ENCODE measurements around the gene CDH23. TPM values are rescaled to one million over a fixed set of nuclear protein-coding genes. Genes with fewer than 3 reads are reported as not detected.

CDH23 gene
- total RNA-seq, 1 experiment from 2014 or later, result 0.03 TPM

DNA sequence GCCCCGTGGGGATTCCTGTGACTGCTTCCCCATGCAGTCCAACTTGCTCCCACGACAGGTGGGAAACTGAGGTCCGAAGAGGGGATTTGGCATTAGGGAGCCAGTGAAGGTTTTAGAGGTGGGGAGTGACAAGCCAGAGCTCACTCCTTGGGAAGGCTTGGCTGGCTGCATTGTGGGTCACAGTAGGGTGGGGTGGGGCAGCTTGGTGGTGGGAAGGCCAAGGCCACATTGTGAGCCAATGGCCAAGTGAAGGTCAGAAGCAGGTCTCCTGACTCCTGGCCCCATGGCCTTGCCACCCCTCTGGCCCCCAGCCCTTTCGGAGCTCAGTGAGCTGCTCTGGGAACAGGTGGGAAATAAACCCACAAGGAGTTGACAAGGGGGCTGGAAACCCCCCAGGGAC lies 320.3 kb downstream of the CDH23 start:
- in situ Hi-C loops (cut with HindIII; ENCODE audit: low pct_unique_long_range_greater_than_20kb, low sequenced_read_pairs), result no loop called here
- DNase-seq (ENCODE audit: low read depth), result no peak

DNA sequence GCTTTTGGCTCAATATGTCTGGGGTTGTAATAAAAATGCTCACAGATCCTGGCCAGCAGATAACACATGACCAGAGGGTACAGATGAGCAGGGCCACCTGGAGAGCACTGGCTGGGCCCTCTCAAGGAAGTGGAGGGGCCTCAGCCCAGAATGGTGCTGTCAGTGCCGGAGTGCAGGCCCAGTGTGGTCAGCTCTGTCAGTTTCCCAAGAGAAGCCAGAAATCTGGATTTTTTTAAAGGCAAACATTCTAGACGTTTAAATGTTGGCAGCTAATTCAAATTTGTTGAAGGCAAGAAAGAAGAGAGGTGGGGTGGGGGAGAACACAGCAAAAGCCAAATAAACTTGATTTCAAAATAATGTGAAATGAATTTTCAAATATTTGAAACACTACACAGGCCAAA lies 320.8 kb downstream of the CDH23 start:
- in situ Hi-C loops (cut with HindIII; ENCODE audit: low pct_unique_long_range_greater_than_20kb, low sequenced_read_pairs), result no loop called here

DNA sequence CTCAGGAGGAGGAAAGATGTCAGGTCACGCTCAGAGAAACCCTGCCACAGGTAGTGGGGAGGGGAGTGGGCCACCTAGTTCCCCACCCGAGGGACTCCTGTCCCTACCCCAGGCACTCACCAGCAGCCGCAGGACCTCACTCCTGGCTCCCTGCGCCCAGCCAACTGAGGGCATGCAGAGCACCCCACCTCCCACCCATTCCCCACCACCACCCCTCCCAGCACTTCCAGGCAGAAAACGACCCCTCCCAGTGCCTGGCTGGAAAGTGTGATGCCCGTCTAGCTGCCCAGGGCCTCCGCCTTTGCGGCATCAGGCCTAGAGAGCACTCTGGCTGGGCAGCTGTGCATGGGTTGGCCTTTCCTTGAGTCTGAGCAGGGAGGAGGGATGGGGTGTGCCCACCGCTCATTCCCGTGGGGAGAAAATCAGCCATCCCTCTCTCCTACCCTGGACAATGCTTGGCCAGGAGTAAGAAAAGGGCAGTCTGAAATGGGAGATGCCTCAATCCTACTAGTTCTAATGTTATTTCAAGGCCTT lies 321.5 kb downstream of the CDH23 start:
- in situ Hi-C loops (cut with HindIII; ENCODE audit: low pct_unique_long_range_greater_than_20kb, low sequenced_read_pairs), result no loop called here
- DNase-seq (ENCODE audit: low read depth), result no peak

More for the DNA sequence above, 320.8 kb downstream of the CDH23 start:
- DNase-seq (ENCODE audit: low read depth), result no peak

DNA sequence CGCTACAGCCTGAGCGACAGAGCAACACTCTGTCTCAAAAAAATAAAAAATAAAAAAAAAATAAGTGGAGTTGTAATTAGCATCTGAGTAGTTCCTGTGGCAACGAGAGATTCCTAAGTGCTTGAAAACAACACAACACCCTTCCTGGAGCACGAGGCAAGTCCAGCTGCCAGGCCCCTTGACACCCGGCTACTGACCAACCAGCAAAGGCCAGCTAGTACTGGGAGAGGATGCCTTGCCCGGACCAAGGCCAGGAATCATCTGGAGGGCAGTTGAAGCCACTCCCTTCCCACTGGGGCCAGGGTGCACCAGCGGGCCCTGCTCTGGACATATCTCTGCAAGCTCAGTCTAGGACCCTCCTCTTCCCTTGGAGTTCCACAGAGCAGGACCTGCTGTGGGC lies 322.3 kb downstream of the CDH23 start:
- no peak for DNase-seq (ENCODE audit: low read depth)
- in situ Hi-C loops (cut with HindIII; ENCODE audit: low pct_unique_long_range_greater_than_20kb, low sequenced_read_pairs), result no loop called here

DNA sequence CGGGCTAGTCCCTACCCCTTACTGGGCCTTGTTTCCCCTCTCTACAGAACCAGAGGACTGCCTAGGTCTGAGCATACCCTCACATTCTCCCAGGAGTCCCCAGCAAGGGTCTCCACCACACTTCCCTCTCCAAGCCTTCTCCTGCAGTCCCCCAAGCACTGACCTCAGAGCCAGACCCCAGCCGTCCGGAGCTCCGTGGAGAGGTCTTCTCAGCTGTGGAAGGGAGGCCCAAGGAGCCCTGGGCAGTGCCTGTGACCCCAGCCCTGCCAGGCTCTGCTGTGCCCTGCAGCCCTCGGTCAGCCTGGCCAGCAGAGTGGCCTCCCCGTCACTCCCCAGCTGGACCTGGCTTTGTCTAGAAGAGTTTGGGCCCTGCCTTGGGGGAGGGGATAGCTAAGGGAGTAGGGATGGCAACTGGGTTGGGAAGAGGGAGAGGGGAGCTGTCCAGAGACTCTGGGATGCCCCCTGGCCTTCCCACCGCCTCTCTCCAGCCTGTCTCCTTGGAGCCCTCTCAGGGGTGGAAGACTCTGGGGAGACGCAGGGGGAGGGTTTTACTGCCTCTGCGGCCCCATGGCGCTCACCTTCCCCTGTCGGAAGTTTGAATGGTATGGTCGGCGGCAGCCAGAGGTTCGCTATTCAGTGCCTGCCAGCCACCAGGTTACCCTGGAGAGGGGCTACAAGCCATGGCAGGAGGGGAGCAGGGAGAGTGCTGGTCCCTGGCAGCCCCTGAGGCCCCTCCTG lies 322.9 kb downstream of the CDH23 start, which contains the start of gene C10orf105:
Gene C10orf105 (minus strand): TSS at position 315 of the 738 bp plus-strand sequence. CDS start 3,441 bp downstream, outside the sequence.
- DNase-seq (ENCODE audit: low read depth), result no peak
- in situ Hi-C loops (cut with HindIII; ENCODE audit: low pct_unique_long_range_greater_than_20kb, low sequenced_read_pairs), result no loop called here

DNA sequence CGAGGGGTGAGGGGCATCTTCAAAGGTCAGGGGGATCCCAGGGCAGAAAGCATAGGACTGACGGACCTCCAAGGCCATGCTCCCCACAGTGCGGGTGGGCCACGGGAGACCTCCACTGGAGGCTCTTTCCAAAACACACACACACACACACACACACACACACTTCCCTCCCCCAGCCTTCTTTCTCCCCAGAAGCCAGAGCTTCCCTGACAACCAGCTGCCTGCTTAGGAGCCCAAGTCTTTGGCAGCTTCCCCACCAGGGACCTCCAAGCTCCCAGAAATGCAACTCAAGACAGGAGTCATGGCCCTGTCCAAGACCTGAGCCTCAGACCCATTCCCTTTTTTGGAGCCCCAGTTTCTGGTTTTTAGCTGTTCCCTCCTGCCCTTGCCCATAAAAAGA lies 323.6 kb downstream of the CDH23 start:
- in situ Hi-C loops (cut with HindIII; ENCODE audit: low pct_unique_long_range_greater_than_20kb, low sequenced_read_pairs), result no loop called here

DNA sequence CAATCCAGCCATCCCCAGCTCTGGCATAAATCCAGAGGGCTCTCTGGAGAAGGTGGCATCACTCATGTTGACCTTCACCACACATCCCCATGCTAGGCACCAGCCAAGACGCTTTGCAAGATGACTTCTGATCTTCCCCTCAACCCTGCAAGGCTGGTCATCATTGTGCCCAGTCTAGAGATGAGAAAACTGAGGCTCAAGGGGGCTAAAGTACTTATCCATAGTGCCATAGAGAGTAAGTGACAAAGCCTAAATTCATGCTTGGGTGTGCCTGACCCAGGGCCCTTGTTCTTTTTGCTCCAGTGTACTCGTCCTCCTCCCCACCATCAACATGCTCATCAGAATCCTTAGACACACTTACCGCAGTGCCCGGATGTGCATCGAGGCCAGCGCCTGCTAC lies 324.6 kb downstream of the CDH23 start:
- no peak for DNase-seq (ENCODE audit: low read depth)
- in situ Hi-C loops (cut with HindIII; ENCODE audit: low pct_unique_long_range_greater_than_20kb, low sequenced_read_pairs), result no loop called here

More for the DNA sequence above, 323.6 kb downstream of the CDH23 start:
- DNase-seq (ENCODE audit: low read depth), result no peak

DNA sequence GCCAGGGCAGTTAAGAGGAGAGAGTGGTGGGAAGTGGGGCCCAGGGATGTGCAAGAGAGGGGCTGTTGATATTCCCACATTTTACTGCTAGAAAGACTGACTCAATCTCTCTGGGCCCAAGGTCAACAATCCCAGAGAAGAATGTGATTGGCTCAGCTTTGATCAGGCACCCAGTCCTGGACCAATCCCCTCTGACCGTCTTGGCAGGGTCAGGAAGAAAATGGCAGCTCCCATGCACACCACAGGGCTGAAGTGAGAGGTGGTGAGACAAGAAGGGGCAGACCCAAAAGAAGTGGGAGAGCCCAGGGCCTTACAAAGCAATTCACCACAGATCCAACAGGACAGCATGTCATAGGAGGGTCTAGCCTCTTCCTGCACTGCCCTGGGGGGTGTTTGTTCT lies 326.1 kb downstream of the CDH23 start:
- in situ Hi-C loops (cut with HindIII; ENCODE audit: low pct_unique_long_range_greater_than_20kb, low sequenced_read_pairs), result no loop called here
- DNase-seq (ENCODE audit: low read depth), result no peak

DNA sequence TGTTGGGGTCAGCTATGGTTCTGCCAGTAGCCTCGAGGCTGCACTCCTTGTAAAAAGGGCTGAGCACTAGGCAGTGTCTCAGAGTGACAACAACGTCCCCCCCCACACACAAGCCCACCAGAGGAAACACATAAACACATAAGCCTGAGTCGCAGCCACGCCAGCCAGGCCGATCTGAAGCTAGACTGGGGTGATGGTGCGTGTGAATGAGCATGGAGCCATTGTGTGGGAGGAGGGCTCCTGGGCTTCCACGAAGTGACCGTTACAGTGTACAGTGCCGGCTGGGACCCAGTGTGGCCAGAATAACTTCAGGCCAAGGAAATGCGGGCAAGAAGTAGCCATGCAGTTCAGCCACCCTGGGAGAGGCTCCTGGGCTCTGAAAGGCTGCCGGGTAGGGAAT lies 326.6 kb downstream of the CDH23 start:
- no peak for DNase-seq (ENCODE audit: low read depth)
- in situ Hi-C loops (cut with HindIII; ENCODE audit: low pct_unique_long_range_greater_than_20kb, low sequenced_read_pairs), result no loop called here

DNA sequence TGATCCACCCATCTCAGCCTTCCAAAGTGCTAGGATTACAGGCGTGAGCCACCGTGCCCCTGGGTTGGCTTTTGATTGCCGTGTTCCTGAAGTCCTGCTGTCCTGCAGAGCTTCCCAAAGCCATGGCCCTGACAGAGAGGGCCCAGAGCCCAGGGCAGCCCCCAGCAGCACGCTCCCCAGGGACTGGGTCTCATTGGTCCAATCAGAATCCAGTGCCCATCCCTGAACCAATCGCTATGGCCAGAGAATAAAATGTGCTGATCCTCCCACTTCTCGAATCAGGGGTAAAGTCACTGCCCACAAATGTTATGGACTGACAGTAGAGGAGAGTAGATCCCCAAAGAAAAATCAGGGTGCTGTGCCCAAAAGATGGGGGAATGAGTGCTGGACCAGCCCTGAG lies 327.8 kb downstream of the CDH23 start:
- no peak for DNase-seq (ENCODE audit: low read depth)
- in situ Hi-C loops (cut with HindIII; ENCODE audit: low pct_unique_long_range_greater_than_20kb, low sequenced_read_pairs), result no loop called here

DNA sequence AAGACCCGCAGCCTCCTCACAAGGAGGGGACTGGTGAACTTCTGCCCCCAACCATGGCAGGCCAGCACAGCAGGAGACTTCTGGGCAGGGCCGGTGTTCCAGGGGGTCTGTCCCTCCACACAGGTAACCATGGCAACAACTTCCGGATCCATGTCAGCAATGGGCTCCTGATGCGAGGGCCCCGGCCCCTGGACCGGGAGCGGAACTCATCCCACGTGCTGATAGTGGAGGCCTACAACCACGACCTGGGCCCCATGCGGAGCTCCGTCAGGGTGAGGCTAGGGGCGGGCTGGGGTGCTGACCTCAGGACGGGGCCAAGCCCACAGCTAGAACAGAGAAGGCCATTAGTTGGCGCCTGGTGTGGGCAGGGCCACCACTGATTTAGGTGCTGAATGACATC lies 328.5 kb downstream of the CDH23 start:
- DNase-seq (ENCODE audit: low read depth), result no peak
- in situ Hi-C loops (cut with HindIII; ENCODE audit: low pct_unique_long_range_greater_than_20kb, low sequenced_read_pairs), result no loop called here

DNA sequence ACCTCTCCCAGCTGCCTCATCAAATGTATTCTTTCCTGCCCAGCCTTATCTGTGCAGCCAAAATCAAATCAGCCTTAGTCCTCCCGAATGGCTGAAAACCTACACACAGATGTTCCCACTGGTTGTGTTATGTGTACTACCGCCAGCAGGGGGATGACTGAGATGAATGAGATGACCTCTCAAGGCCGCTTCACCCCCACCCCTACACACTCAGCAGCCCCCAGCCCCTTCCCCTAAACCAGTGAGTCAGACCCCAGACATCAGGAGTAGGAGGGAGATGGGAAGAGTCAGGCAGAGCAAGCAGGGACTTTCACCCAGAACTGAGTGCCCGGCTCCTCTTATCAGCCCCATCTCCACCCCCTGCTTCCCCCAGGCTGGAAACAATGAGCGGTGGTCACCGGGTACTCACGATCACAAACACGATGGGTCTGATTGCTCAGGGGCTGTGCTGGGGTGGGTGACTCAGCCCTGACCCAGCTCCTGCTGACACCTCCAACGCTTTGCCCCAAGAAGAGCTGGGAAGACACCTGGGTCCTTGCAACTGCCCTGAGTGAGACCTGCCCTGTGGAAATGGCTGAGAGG lies 329.4 kb downstream of the CDH23 start:
- in situ Hi-C loops (cut with HindIII; ENCODE audit: low pct_unique_long_range_greater_than_20kb, low sequenced_read_pairs), result no loop called here
- DNase-seq (ENCODE audit: low read depth), result no peak

DNA sequence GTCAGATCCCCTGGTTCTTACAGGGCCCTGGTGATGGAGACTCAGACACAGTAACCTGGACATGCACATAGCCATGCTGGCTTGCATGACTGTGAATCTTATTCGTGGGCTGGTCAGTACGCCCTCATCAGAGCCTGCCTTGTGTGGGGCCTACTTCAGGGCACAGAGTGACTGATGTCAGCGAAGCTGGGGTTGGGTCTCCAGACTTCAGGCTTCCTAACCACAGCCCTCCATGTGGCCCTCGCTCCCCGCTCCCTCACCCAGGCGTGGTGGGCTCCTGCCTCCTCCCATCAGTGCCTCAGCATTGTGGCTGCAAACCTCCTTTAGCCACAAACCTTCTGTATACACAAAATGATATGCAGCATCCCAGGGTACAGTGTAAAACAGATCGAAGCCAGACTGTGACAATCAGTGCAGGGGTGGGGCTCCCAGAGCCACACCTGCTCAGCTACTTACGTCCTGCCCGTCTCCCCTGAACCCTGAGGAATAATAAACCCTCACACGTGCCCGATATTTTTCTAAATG lies 329.9 kb downstream of the CDH23 start:
- DNase-seq (ENCODE audit: low read depth), result no peak
- in situ Hi-C loops (cut with HindIII; ENCODE audit: low pct_unique_long_range_greater_than_20kb, low sequenced_read_pairs), result no loop called here

DNA sequence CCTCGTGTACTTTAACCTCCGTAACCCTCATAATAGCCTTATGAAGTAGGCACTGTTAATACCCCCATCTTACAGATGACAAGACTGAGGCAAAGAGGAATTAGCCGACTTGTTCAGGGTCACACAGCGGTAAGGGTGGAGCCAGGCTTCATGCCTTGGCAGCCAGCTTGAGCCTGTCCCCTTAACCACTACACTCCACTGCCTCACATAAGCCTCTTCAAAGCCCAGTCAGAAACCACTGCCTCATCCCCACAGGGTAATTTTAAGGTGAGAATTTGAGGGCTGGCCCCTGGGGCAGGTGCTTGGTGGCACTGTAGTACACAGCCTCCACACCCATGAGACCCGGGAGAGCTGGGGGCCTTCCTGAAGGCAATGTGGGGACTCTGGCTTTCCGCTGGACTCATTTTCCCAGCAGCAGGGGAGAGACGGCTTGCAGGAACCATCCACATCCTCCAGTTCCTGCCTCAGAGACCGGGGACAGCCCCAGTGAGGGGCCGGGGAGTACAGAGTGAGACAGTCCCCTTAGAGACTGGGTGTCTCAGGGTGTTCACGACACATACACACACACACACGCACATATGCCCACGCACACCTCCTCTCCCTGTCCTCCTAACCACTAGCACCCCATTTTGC lies 330.5 kb downstream of the CDH23 start:
- in situ Hi-C loops (cut with HindIII; ENCODE audit: low pct_unique_long_range_greater_than_20kb, low sequenced_read_pairs), result no loop called here
- no peak for DNase-seq (ENCODE audit: low read depth)

DNA sequence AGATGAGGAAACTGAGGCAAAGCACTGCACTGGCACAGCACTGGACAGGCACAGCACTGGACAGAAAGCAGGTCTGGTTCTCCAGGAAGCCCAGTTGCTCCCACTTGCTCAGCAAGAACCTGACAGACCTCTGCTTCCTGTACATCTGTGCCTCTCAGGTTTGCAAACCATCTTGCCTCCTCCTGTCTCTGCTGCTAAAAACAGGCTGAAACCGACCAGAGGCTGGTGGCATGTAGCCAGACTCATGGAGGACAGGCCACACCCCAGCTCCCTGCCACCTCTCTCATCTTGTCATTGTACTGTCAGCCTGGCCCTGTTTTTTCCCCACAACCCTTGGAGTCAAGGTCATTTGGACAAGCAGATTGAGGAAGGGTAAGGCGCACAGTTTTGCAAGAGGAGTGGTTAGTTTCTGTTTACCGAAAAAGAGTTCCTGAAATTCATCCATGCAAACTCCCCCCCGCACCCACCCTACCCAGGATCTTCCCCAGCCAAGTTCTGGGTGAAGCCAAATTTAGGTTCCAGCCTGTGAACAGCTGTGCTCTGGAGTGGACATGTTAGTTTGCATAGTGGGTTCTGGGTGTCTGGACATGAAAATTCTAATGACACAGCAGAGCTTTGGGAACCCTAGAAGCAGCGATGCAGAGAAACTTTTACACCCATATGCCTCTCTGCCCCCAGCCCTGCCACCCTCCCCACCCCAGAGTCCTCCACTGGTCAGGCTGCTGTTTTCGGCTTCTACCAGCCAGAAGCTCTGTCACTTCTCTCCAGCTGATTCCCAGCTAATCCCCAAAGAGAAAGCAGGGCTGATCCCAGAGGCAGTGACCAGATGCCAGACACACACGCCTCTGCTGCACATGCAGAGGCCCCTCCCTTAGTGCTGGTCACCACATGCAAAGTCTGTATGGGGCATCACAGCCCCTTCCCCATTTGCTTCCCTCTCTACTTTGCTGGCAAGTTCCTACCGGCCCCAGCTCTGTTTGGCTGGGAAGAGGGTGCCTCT lies 331.3 kb downstream of the CDH23 start:
- in situ Hi-C loops (cut with HindIII; ENCODE audit: low pct_unique_long_range_greater_than_20kb, low sequenced_read_pairs), result no loop called here
- no peak for DNase-seq (ENCODE audit: low read depth)

DNA sequence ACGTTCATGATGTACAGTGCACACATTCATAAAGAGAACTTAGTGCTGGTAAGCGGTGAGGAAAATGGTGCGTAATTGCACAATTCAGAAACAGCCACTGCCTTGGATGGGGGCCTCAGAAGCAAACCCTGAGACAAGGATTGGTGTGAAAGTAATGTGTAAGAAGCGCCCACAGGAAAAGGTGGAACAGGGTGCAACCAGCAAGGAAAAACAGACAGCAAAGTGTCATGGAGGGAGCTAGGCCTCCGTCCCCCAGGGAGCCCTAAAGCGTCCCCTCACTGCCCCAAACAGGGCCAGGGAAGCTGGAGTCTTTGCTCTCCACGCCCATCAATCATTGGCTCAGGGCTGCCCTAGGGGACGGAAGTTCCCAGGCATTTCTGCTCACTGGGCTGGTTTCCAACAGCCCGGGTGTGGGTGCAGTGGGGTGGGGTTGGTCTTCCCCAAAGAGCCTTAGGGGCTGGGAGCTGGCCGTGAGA lies 332.5 kb downstream of the CDH23 start:
- DNase-seq (ENCODE audit: low read depth), result peak; percentile 11
- in situ Hi-C loops (cut with HindIII; ENCODE audit: low pct_unique_long_range_greater_than_20kb, low sequenced_read_pairs), result no loop called here

DNA sequence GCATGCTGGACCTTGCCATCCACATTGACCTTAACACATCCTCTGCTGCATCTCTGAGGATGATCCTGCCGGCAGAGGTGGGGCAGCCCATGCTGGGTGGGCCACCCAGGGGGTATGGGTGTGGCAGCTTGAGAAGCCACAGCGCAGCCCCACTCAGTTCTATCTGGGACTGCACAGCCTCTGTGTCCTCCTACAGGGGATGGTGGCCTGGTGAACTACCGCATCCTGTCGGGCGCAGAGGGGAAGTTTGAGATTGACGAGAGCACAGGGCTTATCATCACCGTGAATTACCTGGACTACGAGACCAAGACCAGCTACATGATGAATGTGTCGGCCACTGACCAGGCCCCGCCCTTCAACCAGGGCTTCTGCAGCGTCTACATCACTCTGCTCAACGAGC lies 335.1 kb downstream of the CDH23 start:
- in situ Hi-C loops (cut with HindIII; ENCODE audit: low pct_unique_long_range_greater_than_20kb, low sequenced_read_pairs), result no loop called here
- no peak for DNase-seq (ENCODE audit: low read depth)

DNA sequence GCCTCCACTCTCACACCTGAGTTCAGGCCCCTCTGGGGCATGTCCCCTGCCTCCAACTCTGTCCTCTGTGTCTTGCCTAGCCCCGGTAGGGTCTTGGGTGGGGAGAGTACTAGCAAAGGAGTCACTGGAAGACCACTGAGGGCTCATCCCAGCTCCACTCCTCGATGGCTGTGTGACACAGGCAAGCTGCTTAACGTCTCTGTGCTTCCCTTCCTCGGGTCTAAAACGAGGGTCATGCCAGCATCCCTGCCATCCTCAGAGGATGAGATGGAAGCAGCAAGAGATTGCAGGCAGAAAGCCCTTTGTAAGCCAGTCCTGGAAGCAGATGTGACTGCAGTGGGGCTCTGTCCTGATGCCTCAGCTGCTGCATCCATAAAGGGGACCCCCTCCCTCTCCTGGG lies 338.1 kb downstream of the CDH23 start:
- no peak for DNase-seq (ENCODE audit: low read depth)
- in situ Hi-C loops (cut with HindIII; ENCODE audit: low pct_unique_long_range_greater_than_20kb, low sequenced_read_pairs), result no loop called here

Measured in Caki2 (cell line).